ENCODE measurements around the gene CCL22.

DNA sequence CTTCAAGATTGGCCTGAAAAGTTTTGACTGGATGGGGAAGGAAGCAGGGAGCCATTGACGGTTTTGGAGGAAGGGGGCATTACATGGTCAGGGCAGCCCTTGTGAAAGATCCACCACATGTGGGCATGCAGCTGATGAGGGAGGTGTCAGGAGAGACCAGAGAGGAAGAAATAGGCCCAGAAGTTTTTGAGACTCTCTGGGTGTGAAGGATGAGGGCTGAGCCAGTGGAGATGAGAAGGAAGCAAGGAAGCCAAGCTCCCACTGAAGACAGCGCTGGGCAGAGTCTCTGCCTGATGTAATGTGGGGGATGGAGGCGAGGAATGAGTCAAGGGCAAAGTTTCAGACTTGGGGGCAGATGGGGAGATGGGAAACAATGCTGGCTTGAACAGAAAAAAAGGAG lies 46.5 kb downstream of the CCL22 start:
- TF ChIP-seq, protein P1, sequence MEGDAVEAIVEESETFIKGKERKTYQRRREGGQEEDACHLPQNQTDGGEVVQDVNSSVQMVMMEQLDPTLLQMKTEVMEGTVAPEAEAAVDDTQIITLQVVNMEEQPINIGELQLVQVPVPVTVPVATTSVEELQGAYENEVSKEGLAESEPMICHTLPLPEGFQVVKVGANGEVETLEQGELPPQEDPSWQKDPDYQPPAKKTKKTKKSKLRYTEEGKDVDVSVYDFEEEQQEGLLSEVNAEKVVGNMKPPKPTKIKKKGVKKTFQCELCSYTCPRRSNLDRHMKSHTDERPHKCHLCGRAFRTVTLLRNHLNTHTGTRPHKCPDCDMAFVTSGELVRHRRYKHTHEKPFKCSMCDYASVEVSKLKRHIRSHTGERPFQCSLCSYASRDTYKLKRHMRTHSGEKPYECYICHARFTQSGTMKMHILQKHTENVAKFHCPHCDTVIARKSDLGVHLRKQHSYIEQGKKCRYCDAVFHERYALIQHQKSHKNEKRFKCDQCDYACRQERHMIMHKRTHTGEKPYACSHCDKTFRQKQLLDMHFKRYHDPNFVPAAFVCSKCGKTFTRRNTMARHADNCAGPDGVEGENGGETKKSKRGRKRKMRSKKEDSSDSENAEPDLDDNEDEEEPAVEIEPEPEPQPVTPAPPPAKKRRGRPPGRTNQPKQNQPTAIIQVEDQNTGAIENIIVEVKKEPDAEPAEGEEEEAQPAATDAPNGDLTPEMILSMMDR (conservative IDR thresholded peaks at IDR 0.05; ENCODE audit: low read depth, low read length), result no peak
- no peak for TF ChIP-seq EZH2 (IDR thresholded peaks at IDR 0.05; ENCODE audit: borderline replicate concordance, low read depth, low read length, poor library complexity, severe bottlenecking)
